Activated CD4-positive, alpha-beta T cell treated with anti-CD3 and anti-CD28 coated beads, Interleukin-2, amount 10 ng/mL, durations not matched to agents 24 days and 14 days (primary cell): ENCODE data around the gene ARHGEF28. TPM values are rescaled to one million over a fixed set of nuclear protein-coding genes. Genes with fewer than 3 reads are reported as not detected.

Experiments
- DNase-seq: peaks from one replicate; pipeline ENCODE4 v3.0.0; 2022
- H3K27ac Mint-ChIP-seq: one replicate; pipeline ENCODE4 v1.8.0; 2022; ENCODE audit warnings: mild to moderate bottlenecking, mixed read lengths
- H3K27me3 Mint-ChIP-seq: one replicate; pipeline ENCODE4 v1.8.0; 2022; ENCODE audit warnings: mixed read lengths
- H3K36me3 Mint-ChIP-seq: one replicate; pipeline ENCODE4 v1.8.0; 2022; ENCODE audit warnings: low read depth, mild to moderate bottlenecking, mixed read lengths
- H3K4me1 Mint-ChIP-seq: one replicate; pipeline ENCODE4 v1.8.0; 2021; ENCODE audit warnings: mixed read lengths
- H3K4me3 Mint-ChIP-seq: one replicate; pipeline ENCODE4 v1.8.0; 2022; ENCODE audit warnings: mild to moderate bottlenecking, moderate library complexity, mixed read lengths
- H3K9me3 Mint-ChIP-seq: one replicate; pipeline ENCODE4 v1.8.0; 2021; ENCODE audit warnings: mixed read lengths
- intact Hi-C: fragments of 100-400 bp; cut with micrococcal nuclease; formaldehyde crosslinking; loops from one replicate; pipeline ENCODE4 v1.15.1; 2023
- total RNA-seq: library from RNA; stranded (reverse); gene quantifications from 2 replicates; pipeline ENCODE4 v1.2.3, GENCODE V29; 2022

The ARHGEF28 gene
- total RNA-seq, 1 donor from 2014 or later, result 0.14 TPM

DNA sequence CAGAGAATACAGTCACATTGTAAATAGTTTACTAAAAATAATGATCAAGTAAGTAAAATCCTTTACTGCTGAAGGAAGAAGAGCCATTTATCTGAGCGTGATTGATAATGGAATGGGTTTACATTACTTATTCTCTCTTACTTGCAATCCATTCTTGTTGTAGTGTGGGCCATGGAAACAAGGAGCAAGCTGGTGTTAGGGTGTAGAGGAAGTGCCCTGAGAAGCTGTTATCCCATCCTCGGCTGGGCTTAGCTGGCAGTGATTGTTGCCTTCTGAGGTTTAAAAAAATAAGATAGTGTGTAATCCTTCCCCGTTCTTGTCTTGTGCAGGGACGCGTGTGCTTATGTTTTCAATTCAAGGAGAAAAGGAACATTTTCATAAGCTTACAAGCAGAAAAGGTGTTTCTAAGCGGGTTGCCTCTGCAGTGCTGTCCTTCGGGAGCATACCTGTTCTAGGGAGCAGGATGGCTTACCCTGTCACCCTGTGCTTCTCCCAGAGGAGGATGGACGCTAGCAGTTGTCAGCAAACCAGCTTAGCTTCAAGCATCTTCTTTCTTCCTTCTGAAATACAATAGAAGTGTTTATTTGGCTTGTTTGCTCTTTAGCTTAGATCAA lies 188.3 kb downstream of the ARHGEF28 start:
- H3K27me3 Mint-ChIP-seq, result peaks cover 9% of the 10 kb centered on the region
- no peak overlapping the region for H3K27ac Mint-ChIP-seq
- H3K4me1 Mint-ChIP-seq, result no peaks in the 10 kb centered on the region
- no peaks in the 10 kb centered on the region for H3K36me3 Mint-ChIP-seq
- DNase-seq, result no peak
- no peak overlapping the region for H3K4me3 Mint-ChIP-seq
- intact Hi-C loops, result no loop called here
- H3K9me3 Mint-ChIP-seq, result no peaks in the 10 kb centered on the region

DNA sequence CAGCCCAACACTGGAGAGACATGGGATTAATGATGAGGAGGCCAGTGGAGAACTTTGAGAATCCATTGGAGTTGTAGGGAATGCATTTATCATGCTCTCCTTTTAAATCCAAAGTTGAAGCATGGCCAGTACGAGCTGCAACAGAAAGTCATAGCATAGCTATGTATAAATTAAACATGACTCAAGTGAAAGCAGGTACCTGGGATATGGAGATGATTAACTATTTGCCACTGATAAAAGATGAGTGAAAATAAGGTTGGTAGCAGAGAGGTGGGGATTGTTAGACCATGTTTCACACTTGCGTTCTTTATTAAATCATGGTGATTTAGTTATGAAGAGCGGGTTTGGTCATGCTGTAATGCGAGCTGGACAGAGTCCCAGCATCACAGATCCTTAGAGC lies 189.6 kb downstream of the ARHGEF28 start:
- H3K36me3 Mint-ChIP-seq, result no peaks in the 10 kb centered on the region
- intact Hi-C loops, result no loop called here
- H3K9me3 Mint-ChIP-seq, result no peaks in the 10 kb centered on the region
- no peak for DNase-seq
- no peak overlapping the region for H3K27ac Mint-ChIP-seq
- H3K27me3 Mint-ChIP-seq, result peaks cover 8% of the 10 kb centered on the region
- no peak overlapping the region for H3K4me3 Mint-ChIP-seq
- no peaks in the 10 kb centered on the region for H3K4me1 Mint-ChIP-seq

GRCh38 chr5:73816656-73817420 lies 190.8 kb downstream of the ARHGEF28 start:
- DNase-seq, result no peak
- Mint-ChIP-seq H3K27ac (no peak overlapping the region), H3K4me1 (no peaks in the 10 kb centered on the region), H3K36me3 (no peaks in the 10 kb centered on the region), H3K27me3 (peaks cover 6% of the 10 kb centered on the region), H3K4me3 (no peak overlapping the region), H3K9me3 (no peaks in the 10 kb centered on the region)
- intact Hi-C loops, result no loop called here

DNA sequence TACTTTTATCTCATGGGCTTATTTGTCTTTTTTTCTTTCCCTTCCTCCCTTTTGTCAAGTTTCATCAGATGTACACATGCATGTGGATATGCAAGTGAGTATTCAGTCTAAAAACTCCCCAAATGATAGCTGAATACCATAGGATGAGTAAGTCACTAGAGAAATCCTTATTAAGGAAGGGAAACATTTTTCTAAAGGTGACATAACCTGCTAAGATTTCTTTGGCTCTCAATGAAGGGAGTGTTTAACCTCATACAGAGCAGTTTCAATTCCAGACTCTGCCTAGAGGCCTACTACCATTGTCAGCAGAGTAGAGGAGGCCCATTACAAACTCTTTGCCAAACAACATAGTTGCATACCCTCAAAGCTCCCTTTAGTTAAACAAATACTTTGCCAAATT lies 192.4 kb downstream of the ARHGEF28 start:
- Mint-ChIP-seq H3K27ac (no peak overlapping the region), H3K27me3 (peaks cover 5% of the 10 kb centered on the region), H3K36me3 (no peaks in the 10 kb centered on the region), H3K9me3 (no peaks in the 10 kb centered on the region), H3K4me3 (no peak overlapping the region), H3K4me1 (no peaks in the 10 kb centered on the region)
- intact Hi-C loops, result no loop called here
- no peak for DNase-seq

GRCh38 chr5:73820326-73820725 lies 194.3 kb downstream of the ARHGEF28 start:
- Mint-ChIP-seq H3K27ac (no peak overlapping the region), H3K36me3 (no peaks in the 10 kb centered on the region), H3K9me3 (no peaks in the 10 kb centered on the region), H3K4me3 (no peak overlapping the region), H3K27me3 (no peaks in the 10 kb centered on the region), H3K4me1 (no peaks in the 10 kb centered on the region)
- intact Hi-C loops, result no loop called here
- DNase-seq, result no peak

DNA sequence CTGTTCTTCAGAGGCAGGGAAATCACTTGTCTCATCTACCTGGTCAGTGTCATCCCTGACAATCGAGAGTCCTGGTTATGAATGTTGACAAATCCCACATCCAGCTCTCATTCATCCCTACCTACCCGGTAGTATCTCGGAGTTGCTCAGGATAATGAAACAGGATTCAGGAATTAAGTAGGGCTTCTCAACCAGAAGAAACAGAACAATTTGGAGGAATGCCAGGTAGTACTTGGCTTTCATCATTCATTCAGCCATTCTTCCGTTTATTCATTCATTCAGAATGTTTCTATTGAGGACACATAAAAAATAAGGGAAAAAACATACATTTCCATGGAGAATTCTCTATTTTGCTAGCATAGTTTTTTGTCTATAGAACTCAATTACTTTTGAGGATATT lies 195.0 kb downstream of the ARHGEF28 start:
- no peak overlapping the region for H3K27ac Mint-ChIP-seq
- intact Hi-C loops, result no loop called here
- DNase-seq, result no peak
- no peak overlapping the region for H3K4me3 Mint-ChIP-seq
- no peaks in the 10 kb centered on the region for H3K36me3 Mint-ChIP-seq
- H3K9me3 Mint-ChIP-seq, result no peaks in the 10 kb centered on the region
- H3K27me3 Mint-ChIP-seq, result no peaks in the 10 kb centered on the region
- no peaks in the 10 kb centered on the region for H3K4me1 Mint-ChIP-seq

DNA sequence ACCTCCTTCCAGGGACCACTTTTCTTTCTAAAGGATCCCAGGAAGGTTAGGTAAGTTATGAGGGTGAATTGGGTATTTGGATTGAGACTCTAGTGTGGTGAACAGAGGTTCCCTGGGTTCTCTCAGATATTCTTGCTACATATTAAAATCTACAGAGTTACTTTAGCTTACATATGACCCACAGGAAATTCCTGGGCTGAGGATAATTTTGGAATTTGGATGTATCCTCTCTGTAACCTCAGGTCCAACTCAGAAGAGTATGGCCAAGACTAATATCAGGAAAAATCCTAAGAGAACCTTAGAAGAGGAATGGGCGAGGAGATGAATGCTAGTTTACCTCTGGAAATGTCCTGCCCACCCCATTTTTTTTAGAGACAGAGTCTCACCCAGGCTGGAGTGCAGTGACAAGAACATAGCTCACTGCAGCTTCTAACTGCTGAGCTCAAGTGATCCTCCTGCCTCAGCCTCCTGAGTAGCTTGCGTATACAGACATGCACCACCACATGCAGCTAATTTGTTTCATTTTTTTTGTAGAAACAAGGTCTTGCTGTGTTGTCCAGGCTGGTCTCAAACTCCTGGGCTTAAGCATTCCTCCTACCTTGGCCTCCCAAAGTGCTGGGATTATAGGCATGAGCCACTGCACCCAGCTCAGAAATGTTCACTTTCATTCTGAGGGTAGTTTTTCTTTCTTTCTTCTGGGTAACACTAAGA lies 196.4 kb downstream of the ARHGEF28 start:
- intact Hi-C loops, result no loop called here

DNA sequence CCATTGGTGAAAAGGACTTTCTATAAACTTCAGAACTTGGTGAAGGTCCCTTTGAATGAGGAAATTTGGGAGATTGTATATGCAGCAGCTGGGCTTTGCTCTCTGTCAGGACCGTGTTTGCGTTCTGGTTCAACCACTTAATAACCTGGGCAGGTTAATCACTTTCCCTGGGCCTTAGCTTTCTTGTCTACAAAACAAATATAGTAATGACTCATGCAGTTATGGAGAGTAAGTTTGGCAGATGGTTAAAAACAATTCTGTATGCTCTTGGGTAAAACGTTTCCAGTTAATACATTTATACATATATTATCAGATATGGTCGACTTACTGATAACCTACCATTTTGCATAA lies 197.0 kb downstream of the ARHGEF28 start:
- Mint-ChIP-seq H3K27ac (no peak overlapping the region), H3K36me3 (no peaks in the 10 kb centered on the region), H3K9me3 (no peaks in the 10 kb centered on the region), H3K27me3 (no peaks in the 10 kb centered on the region), H3K4me3 (no peak overlapping the region), H3K4me1 (no peaks in the 10 kb centered on the region)
- DNase-seq, result no peak
- intact Hi-C loops, result no loop called here

More for the DNA sequence above, 196.4 kb downstream of the ARHGEF28 start:
- Mint-ChIP-seq H3K36me3 (no peaks in the 10 kb centered on the region), H3K4me1 (no peaks in the 10 kb centered on the region), H3K9me3 (no peaks in the 10 kb centered on the region), H3K4me3 (no peak overlapping the region), H3K27ac (no peak overlapping the region), H3K27me3 (no peaks in the 10 kb centered on the region)
- no peak for DNase-seq

GRCh38 chr5:73823508-73823925 lies 197.5 kb downstream of the ARHGEF28 start:
- H3K36me3 Mint-ChIP-seq, result no peaks in the 10 kb centered on the region
- H3K27ac Mint-ChIP-seq, result no peak overlapping the region

DNA sequence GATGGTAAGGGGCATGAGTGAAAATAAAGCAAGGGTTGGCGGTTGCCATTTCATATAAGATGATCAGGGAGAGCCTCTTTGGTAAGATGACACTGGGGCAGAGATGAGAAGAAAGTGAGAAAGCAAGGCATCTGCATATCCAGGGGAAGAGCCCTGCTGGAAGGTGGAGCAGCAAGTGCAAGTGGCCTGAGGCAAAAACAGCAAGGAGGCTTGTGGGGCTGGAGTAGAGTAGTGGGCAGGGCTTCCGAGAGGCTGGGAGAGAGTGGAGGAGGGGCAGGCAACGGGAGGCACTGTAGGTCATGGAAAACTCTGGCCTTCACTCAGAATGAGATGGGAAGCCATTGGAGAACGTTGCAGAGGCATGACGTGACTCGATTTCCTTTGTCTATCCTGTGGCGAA lies 199.2 kb downstream of the ARHGEF28 start:
- no peak overlapping the region for H3K4me3 Mint-ChIP-seq
- H3K4me1 Mint-ChIP-seq, result no peaks in the 10 kb centered on the region
- no peaks in the 10 kb centered on the region for H3K27me3 Mint-ChIP-seq
- H3K36me3 Mint-ChIP-seq, result no peaks in the 10 kb centered on the region
- H3K27ac Mint-ChIP-seq, result no peak overlapping the region
- intact Hi-C loops, result no loop called here
- no peaks in the 10 kb centered on the region for H3K9me3 Mint-ChIP-seq
- DNase-seq, result no peak

More at GRCh38 chr5:73823508-73823925, 197.5 kb downstream of the ARHGEF28 start:
- intact Hi-C loops, result no loop called here
- Mint-ChIP-seq H3K4me3 (no peak overlapping the region), H3K27me3 (no peaks in the 10 kb centered on the region), H3K9me3 (no peaks in the 10 kb centered on the region), H3K4me1 (no peaks in the 10 kb centered on the region)
- no peak for DNase-seq

DNA sequence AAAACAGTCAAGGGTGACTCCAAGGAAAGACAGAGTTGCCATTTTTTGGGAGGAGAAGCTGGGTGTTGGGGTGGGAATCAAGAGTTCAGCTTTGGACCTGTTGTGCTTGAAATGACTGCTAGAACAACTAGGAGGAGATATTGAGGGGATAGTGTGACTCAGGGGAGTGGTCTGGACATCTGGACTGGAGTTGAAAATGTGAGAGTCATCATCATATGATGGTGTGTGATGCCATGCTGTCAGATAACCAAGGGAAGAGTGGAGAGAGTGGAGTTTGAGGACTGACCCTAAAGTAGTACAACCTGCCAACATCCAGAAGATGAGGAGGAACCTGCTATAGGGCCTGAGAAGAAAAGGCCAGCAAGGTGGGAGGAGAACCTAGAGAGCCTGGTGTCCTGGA lies 199.7 kb downstream of the ARHGEF28 start:
- Mint-ChIP-seq H3K9me3 (no peaks in the 10 kb centered on the region), H3K4me3 (no peak overlapping the region), H3K4me1 (no peaks in the 10 kb centered on the region), H3K27me3 (no peaks in the 10 kb centered on the region), H3K27ac (no peak overlapping the region), H3K36me3 (no peaks in the 10 kb centered on the region)
- DNase-seq, result no peak
- intact Hi-C loops, result no loop called here

DNA sequence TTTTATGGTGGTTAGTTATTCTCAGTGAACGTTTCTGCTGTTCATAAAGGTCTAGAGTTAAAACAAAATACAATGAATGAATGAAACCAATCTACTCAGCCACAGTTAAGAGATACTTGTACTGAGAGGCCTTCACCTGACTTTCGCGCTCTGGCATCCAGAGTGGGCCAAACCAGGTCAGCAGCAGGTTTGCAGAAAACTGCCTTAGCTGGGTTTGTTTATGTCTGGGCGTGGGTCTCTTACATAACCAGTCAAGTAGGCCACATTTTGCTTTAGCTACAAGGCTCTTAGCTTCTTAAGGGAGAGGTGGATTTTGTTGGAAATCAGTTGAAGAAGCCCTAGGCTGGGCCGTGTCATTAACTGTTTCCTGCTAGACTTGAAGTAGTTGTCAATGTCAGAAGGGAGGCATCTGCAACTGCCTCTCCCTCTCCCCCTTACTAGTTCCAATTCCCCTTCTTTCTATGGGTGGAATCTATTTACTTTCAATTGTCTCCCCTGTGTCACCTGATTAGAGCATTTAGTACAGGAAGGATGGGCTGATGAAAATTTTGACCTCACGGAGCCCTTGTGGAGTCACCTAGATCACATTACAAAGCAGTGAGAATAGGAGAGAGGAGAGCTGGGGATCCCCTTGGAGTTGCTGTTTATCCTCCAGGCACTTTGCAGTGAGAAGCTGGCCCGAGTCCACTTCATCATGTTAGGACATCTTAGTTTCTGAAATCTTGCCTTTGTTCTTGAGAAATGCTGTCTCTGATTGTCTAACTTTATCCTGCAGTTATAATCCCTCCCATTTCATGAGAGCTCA lies 200.5 kb downstream of the ARHGEF28 start:
- no peaks in the 10 kb centered on the region for H3K36me3 Mint-ChIP-seq
- intact Hi-C loops, result no loop called here
- H3K27me3 Mint-ChIP-seq, result no peaks in the 10 kb centered on the region
- H3K9me3 Mint-ChIP-seq, result no peaks in the 10 kb centered on the region
- no peak overlapping the region for H3K27ac Mint-ChIP-seq
- no peak for DNase-seq
- H3K4me3 Mint-ChIP-seq, result no peak overlapping the region
- no peaks in the 10 kb centered on the region for H3K4me1 Mint-ChIP-seq

- Mint-ChIP-seq H3K27me3 (no peaks in the 10 kb centered on the region), H3K27ac (no peak overlapping the region), H3K4me3 (no peak overlapping the region), H3K9me3 (no peaks in the 10 kb centered on the region), H3K4me1 (no peaks in the 10 kb centered on the region), H3K36me3 (no peaks in the 10 kb centered on the region)
- no peak for DNase-seq
- intact Hi-C loops, result no loop called here
Observed at GRCh38 chr5:73827106-73827450, 201.1 kb downstream of the ARHGEF28 start.

GRCh38 chr5:73828465-73828864 lies 202.5 kb downstream of the ARHGEF28 start:
- Mint-ChIP-seq H3K9me3 (no peaks in the 10 kb centered on the region), H3K27ac (no peak overlapping the region), H3K4me1 (no peaks in the 10 kb centered on the region), H3K27me3 (no peaks in the 10 kb centered on the region), H3K36me3 (no peaks in the 10 kb centered on the region), H3K4me3 (no peak overlapping the region)
- DNase-seq, result no peak
- intact Hi-C loops, result no loop called here
